Activated CD4-positive, alpha-beta T cell treated with anti-CD3 and anti-CD28 coated beads, Interleukin-2, amount 50 U/mL, for 48 hours (primary cell): ENCODE results near the gene LRP10.

ENCODE experiments used
- DNase-seq, 2 experiments: peaks; one replicate each; pipeline ENCODE4 v3.0.0-alpha.2; 2020

LRP10 gene

DNA sequence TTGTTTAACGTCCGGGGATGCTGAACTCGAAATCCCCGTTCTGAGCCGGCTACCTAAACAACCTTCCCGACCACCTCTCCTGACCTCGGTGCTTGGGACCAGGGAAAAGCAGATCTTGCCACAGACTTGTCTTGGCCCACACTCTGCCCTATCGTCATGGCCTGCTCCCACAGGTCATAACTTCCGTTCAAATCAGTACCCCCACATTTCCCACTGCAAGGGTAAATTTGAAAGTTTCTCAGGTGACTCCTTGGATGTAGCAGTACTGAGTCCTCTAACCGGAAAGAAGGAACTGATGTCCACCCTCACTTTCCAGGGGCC, 48.0 kb downstream of the LRP10 start:
- DNase-seq, result no peak

DNA sequence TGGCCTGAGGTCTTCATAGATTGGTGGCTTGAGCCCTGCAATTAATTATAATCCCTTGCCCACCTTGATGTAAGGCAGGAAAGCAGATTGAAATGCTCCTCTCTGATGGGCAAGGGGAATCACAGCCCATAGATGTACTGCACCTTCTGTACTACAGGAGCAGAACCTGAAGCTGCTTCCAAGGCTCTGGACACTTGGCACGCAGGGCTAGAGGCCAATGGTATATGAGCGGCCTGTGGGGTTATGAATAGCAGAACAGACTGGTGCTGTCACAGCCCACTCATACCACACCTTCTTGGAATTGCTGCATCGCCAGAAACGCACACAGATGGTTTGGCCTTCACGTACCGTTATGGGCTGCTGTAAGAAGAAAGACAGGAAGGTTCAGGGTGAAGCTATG, 49.2 kb downstream of the LRP10 start:
- no peak for DNase-seq

DNA sequence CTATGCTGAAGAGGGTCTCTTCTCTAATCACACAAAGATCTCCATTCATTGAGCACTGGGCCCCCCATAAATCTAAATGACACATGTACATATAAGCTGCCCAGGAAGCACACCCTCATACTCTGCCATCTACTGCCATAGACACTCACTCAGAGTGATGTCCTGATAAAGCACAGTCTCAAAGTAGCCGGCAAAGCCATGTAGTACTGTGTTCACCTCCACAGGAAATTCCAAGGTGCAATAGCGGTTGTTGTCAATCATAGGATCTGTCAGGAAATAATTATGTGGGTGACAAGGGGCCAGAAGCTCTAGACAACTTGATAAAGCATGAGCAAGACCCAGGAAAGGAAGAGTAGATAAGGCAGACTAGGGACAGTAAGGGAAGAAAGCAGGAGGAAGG, 50.8 kb downstream of the LRP10 start:
- no peak for DNase-seq

DNA sequence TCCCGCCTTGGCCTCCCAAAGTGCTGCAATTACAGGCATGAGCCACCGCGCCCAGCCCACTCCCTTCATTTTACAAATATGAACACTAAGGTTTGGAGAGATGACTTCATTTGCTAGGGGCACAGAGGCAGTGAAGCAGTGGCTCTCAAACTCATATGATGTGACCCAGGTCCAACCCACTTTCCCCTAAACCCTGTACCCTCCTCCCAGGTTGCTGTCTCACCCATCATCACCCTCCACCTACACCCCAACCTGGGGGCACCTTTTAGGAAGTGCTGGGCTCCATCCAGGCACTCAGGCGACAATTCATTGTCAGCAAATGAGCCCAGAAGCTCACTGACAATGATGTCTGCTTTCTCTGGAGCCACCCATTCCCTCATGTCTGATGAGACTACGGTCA, 52.2 kb downstream of the LRP10 start:
- DNase-seq, result no peak

DNA sequence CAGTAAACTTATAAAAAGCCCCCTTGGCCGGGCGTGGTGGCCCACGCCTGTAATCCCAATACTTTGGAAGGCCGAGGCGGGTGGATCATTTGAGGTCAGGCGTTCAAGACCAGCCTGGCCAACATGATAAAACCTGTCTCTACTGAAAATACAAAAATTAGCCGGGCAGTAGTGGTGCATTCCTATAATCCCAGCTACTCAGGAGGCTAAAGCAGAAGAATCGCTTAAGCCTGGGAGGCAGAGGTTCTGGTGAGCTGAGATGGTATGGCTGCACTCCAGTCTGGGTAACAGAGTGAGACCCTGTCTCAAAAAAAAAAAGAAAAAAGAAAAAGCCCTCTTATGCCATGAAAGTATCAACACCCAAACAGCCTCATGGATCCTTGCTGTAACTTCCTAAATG, 54.0 kb downstream of the LRP10 start:
- DNase-seq, result no peak

DNA sequence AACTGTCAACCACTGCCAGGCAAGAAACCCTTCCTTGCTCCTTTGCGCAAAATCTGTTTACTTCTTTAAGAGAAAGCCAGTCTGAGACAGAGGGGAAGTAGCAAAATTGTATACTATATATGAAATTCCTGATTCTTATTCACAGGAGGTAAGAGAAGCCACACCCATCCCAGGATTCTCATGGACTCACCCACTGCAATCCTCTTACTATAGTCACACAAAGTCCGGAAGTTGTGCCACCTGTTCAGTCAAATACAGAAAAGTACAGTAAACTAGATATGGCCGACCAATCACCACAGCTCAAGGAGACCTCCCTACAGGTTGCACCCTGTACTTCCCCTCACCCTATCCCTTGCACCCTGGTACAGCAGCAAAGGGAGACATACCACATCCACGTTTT, 54.8 kb downstream of the LRP10 start:
- DNase-seq, result no peak

DNA sequence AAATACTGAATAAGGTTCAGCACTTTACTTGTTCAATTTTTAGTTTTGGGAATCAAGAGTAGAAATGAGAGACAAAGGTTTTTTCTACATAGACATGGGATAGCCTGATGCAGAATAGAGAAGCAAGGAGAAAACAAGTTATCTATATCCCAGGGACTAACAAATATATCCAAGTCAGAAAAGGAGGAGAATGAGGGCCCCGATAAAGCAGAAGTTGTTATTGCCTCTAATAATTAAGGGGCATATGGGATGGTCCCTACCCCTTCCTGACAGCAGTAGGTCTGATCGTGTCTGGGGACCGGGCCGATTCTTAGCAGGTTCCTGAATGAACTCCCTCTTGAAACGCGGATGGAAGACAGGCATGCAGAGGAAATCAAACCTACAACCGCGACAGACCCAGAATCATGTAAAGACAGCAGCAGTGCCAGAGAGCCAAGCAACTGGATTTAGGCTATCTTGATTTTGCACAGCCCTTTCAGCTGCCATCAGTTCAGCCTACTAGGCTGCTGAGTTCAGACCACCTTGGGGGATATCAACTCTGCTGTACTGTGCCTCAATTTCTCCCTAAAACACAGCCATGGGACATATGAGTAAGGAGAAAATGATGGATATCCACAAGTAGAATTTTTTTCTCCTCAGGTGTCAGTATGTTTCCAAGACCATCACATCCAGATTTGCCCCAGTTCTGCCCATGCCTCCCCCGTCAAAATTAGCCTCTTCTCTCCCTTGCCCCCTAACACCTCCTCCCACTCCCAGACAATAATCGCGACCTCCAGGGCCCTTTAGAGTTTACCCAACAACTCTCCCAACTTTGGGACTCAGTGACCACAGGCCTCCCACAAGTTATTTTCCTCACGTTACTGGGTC, 56.9 kb downstream of the LRP10 start:
- peak in 1 of 2 experiments; percentile 7 for DNase-seq

DNA sequence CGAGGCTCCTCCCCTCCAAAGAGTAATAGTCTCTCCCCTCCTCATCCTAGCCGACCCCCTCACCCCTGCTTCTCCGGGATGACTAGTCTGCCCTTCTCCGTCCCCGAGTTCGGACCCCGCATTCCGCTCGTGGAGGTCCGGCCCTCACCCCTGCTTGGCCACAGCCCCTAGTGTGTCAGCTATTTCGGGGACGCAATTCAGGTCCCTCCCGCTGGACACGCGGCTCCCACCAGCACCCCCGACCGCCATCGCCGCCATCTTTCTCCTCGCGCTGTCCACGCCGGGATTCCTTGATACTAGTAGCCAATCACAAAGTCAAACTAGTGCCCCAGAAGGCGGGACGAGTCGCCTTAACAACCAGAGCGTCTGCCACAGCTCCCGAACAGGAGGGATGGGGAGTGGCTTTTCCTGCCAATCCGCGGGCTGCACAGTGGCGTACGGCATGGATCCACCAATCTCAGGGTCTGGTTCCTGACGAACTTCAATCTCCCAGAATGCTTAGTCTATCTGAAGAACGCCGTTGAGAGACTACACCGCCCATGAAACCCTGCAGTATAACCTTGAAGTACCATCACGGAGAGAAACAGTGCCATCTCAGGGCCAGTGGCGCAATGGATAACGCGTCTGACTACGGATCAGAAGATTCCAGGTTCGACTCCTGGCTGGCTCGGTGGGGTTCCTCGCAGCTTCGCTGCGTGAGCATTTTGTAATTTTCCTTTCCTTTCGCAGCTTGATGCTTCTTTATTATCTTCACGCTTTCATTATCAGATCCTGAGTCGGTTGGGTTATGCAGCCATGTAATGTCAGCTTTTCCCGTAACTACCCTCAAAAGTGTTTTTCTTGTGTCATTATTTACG, 57.8 kb downstream of the LRP10 start, which contains the start of gene PRMT5:
TSS of gene PRMT5 (minus strand) at position 273 of the 857 bp plus-strand sequence. CDS start at position 258, 15 bp downstream.
- peak; percentile 96 to 98 for DNase-seq

DNA sequence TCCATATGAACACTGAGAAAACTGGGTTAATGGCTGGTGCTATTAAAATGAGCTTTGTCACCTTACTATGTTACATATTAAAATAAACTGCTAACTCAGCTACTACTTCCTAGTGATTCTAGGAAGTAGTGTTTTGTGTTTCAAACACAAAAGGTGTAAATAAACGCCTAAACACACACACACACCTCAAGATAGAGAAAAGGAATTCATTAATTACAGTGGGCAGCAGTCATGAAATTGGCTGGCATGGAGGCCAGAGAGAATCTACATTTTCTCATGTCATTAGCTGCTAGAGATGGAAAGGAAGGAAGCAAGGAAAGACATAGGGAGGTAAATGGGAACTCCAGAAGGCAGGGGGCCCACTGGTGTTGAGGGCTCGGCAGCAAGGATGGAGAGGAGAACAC, 58.4 kb downstream of the LRP10 start:
- no peak for DNase-seq
